NAMALWA (cell line): ENCODE data around the gene ABCC5.
"Not testable (repeated sequence)": the region's sequence is repeated elsewhere in the genome, so short reads cannot be mapped to it uniquely, and the experiment has no call there.

Experiments used
- DNase-seq: peaks from one replicate; pipeline ENCODE4 v3.0.0-alpha.2; 2015; ENCODE audit warnings: low spot score

The ABCC5 gene

DNA sequence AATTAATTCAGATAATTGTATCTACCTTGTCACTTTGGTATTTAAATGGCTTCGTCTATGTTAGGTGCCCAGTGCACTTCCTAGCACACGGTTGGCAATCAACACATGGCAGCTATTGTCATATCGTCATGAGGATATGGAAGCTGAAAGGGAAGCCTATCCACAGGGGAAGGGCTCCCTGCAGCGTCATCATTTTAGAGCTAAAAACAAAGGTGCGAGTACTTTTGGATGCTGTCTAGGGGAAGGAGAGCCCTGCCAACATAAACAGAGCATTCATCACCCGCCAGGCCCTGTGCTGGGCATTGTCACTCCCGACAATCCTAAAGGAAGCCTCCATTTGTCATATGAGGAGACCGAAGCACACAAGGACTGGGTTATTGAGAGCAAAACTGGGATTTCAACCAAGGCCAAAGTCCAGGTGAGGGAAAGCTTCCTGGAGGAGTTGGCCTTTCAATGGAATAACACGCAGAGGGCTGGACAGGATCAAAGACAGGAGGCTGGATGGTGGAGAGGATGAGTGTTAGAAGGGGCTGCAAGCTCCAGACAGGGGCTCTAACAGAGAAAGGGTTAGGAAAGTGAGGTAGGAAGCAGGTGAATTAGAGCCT, 125.0 kb downstream of the ABCC5 start:
- no peak for DNase-seq

DNA sequence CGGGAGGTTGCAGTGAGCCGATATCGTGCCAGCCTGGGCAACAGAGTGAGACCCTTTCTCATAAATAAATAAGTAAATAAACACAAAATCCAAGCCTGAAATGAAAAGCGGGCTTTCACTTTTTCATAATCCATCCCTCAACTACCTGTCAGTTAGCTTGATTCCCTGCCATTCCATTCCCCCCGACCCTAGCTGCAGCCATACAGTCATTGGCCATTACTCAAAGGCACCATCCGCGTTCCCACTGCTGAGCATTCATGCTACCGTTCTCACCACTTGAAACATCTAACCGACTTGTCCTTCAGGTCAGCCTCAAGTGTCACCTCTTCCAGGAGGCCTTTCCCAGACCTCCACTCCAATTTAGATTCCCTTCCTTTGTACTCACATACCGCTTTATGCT, 131.9 kb downstream of the ABCC5 start:
- DNase-seq, result no peak

DNA sequence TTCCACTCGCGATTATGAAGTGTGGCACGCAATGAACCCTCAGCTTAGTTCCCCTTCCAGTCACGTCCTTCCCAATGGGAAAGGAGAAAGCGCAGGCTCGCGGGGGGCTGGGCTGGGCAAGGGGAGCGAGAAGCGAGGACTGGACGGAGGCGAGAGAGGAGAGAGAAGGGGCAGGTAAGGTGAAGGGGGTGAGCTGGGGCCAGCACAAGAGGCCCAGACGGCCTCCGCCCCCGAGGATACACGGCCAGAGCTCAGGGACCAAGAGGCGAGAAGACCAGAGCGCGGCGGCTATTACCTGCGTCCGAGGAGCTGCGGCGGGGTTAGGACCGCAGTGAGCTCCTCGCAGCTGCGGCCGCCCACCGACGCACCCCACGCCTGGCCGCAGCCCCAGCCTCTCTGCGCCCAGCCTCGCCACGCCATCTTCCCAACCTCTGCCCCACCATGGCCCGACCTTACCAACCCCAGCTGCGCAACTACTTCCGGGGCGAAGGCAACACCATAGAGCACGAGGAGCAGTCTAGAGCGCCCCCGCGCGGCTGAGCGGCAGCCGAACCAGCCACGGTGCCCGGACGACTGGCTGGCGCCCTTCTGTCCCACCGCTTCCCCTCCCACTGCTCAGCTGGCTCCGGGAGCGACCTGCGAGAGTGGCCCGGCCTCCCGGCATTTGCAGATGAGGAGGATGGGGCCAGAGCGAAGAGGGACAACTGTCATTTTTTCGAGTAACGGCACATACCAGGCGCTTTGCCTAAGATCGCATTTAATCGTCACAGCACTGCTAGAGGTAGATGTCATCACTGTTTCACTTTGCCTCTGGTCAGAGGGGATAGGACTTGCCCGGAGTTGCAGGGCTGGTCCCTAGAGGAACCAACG, 133.0 kb downstream of the ABCC5 start, which contains the start of gene PARL:
PARL (minus strand) TSS at position 454 of the 870 bp plus-strand sequence; CDS start at position 420, 34 bp downstream.
- peak; percentile 96 for DNase-seq

DNA sequence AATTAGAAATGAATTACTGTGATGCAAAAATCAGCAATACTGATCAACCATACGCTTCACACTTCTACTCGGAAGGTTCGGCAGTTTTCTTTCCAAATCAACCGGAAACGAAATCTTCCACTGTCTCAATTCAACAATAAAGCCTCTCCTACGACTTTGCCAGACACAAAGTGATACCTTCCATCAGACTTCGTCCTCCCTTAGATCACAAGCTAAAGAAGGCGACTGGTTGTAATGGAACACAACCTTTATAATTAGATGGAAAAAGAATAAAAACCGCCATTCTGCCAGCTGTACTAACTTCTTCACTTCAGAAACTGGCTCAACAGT, 133.6 kb downstream of the ABCC5 start:
- DNase-seq, result peak; percentile 40

DNA sequence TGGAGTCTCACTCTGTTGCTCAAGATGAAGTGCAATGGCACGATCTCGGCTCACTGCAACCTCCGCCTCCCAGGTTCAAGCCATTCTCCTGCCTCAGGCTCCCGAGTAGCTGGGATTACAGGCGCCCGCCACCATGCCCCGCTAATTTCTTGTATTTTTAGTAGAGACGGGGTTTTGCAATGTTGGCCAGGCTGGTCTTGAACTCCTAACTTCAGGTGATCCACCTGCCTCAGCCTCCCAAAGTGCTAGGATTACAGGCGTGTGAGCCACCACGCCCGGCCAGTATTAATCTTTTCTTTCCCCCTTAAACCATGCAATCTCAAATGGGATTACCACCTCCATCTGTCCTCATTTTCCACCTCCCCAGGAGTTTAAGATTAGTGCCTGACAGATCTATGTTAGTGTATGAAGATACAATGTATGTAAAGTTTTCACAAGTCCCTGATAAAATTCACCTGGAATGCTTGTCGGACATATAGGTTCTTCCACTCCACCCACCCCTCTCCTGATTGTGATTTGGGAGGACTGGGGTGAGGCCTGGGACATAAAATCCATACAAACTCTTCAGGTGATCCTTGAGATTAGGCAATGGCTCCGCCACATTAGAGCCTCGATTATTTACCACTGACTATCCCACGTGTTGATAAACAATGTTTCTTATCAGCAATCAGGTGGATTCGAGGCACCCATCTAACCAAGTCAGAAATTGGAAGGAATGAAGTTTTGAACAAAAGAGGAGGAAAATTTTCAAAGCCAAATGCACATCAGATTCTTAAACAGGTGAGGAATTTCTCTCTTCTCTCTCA, 134.2 kb downstream of the ABCC5 start:
- DNase-seq, result no peak

DNA sequence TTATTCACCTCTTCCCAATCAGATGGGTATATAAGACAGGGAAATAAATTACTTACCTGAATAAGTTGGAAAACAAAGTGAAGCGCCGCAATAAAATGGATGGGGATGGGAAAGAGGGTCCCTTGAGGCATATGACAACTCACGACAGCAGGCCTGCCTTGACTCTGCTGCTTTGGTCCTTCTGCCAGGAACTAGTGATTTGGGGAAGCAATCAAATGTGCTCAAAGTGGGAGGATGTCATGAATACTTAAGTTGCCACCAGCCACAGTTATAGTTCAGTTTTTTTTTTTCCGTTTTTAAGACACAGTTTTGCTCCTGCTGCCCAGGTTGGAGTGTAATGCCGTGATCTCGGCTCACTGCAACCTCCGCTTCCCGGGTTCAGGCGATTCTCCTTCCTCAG, 137.6 kb downstream of the ABCC5 start:
- DNase-seq, result no peak

DNA sequence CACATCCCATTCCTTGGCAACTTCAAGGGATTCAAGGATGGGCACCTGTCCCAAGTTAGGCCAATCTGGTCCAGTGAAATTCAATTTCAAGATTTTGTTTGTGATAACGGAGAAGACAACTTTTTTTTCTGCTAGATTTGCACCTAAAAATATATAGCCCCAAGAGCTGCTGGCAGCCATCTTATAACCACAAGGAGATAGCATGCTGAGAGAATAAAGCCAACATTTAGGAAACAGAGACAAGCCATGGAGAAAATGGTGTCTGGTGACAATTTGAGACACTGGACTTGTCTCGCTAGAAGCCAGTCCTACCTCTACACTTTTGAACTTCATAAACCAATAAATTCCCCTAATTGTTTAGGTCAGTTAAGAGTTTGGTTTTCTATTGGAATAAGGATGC, 138.4 kb downstream of the ABCC5 start:
- DNase-seq, result no peak

DNA sequence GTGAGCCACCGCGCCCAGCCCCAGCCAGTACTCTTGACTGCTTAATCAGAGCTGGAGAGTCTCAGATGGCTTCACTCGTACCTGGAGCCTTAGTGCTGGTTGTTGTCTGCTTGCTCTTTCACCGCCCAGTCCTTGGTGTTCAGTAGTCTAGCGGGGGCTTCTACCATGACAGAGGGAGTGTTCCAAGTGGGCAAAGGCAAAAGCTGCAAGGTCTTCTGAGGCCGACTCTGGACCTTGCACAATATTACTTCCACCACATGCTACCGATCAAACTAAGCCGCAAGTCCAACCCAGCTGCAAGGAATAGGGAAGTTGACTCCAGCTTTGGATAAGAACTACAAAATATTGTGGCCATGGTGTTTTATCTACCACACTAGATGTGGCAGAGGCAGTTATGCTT, 139.6 kb downstream of the ABCC5 start:
- DNase-seq, result no peak

DNA sequence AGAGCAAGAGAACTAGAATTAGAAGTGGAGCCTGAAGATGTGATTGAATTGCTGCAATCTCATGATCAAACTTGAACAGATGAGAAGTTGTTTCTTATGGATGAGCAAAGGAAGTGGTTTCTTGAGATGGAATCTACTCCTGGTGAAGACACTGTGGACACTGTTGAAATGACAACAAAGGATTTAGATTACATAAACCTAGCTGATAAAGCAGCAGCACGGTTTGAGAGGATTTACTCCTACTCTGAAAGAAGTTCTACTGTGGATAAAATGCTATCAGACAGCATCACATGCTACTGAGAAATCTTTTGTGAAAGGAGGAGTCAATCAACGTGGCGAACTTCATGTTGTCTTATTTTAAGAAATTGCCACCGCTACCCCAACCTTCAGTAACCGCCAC, 140.5 kb downstream of the ABCC5 start:
- not testable (repeated sequence) for DNase-seq

DNA sequence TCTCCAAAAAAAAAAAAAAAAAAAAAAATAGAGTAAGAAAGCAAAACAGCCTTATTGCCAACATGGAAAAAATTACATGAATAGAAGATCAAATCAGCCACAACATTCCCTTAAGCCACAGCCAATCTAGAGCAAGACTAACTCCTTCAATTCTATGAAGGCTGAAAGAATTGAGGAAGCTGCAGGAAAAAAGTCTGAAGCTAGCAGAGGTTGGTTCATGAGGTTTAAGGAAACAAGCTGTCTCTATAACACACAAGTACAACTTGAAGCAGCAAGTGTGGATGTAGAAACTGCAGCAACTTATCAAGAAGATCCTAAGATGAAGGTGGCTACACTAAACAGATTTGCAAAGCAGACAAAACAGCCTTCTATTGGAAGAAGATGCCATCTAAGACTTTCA, 142.3 kb downstream of the ABCC5 start:
- DNase-seq, result no peak

DNA sequence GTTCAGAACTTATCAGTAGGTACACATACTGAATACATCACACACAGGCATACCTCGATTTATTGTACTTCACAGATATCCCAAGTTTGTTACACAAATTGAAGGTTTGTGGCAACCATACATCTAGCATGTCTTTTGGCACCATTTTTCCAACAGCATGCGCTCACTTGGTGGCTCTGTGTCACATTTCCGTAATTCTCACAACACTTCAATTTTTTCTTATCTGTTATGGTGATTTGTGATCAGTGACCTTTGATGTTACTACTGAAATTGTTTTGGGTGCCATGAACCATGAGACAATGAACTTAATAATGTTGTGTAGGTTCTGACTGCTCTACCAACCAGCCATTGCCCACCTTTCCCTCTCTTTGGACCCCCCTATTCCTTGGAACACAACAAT, 143.8 kb downstream of the ABCC5 start:
- DNase-seq, result no peak

DNA sequence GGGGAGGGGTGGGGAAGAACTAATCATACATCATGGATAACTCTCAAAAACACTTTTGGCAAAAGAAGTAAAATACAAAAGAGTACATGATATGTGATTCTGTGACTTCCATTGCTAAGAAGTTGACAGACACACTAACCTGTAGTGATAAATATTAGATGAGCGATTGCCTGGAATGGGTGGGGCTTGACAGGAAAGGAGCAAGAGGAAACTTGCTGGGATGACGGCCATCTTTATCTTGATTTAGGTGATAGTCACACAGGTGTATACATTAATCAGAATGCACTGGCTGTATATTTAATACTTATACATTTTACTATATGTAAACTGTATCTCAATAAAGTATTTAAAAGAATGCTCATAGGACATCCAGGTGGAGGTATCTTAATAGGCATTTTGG, 146.1 kb downstream of the ABCC5 start:
- no peak for DNase-seq

DNA sequence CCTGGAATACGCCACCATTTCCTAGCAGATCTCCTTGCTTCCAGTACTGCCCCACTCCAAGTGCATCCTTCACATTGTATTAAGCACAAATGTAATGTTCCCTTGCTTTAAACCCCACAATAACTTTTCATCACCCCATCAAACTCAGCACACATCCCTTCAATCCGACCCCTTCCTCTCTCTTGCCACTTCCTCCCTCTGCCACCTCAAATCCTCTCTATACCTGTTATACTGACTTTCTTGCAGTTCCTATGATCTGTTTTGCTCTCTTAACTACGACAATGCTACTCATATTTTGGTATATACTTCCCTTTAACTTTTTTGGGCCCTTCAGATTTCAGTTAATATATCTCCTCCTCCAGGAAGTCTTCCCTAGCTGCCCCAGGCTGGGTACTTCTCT, 147.1 kb downstream of the ABCC5 start:
- no peak for DNase-seq
